ENCODE measurements around the gene F2RL3. TPM values are rescaled to one million over a fixed set of nuclear protein-coding genes. Genes with fewer than 3 reads are reported as not detected.

The F2RL3 gene
- total and polyA plus RNA-seq, 9 of the 15 experiments (the other 6 are each of a cell fraction or from before 2014, with no cell fraction given), result 1.4 to 27.6 (median 11.9) TPM

DNA sequence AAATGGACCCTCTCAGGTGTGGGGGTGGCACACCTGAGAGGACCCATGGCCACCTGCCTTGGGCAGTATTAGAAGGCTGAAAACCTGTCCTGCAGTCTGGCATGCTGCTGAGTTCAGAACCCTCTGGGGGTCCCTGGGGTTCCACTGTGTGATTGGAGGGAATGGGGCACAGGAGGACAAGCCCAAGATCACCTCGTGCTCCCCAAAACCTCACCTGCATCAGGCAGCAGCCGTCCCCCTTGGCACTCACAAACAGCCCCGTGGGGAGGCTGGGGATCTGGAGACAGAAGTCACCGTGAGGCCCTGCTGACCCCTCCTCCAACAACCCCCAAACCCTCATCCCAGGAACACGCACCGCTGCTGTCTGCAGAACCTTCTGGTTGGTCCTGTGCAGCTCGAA is 14.5 kb downstream of the F2RL3 start:
- H3K4me1 ChIP-seq (replicated peaks in 1 of 2; ENCODE audit: control insufficient read depth in 2 of 2, insufficient read depth in 2 of 2, low read length in 2 of 2), result peaks cover 0 to 17% of the 10 kb centered on the region in 2 experiments; a peak in 3 of 5 replicates
- WGBS (ENCODE audit: insufficient coverage, low coverage, missing lambda C conversion rate), result 11% methylated on average over 7 of the region's 7 CpGs
- BruUV-seq (replicated peaks), result no TSS peak
- no peaks in the 10 kb centered on the region for H4K20me1 ChIP-seq (replicated peaks; ENCODE audit: control insufficient read depth, insufficient read depth, low read length)
- no peaks in the 10 kb centered on the region for H3K9me3 ChIP-seq (replicated peaks; ENCODE audit: control insufficient read depth, insufficient read depth, low read depth, low read length)
- H3K9me1 ChIP-seq (ENCODE audit: control insufficient read depth, insufficient read depth, low read length), result no peaks in the 10 kb centered on the region
- DNase-seq (ENCODE audit: extremely low read depth in 1 of 4, low spot score in 3 of 4) (no peak), ATAC-seq (no peak), FAIRE-seq (no peak)
- intact Hi-C loops (cut with micrococcal nuclease) (no loop called here), in situ Hi-C loops (cut with MboI) (no loop called here)
- H3K9ac ChIP-seq (ENCODE audit: insufficient read depth in 1 of 2, low read depth in 2 of 2, low read length in 2 of 2), result no peak overlapping the region
- H3K36me3 ChIP-seq (ENCODE audit: control insufficient read depth, insufficient read depth, low read length), result no peaks in the 10 kb centered on the region
- CTCF ChIA-PET (ENCODE audit: low intra/inter-chr PET ratio), result no interaction called here
- H3K27ac ChIP-seq (ENCODE audit: extremely low read depth, low read depth, low read length), result no peak overlapping the region
- H3K27me3 ChIP-seq (ENCODE audit: control insufficient read depth in 2 of 2, insufficient read depth in 2 of 2, low read length in 2 of 2), result peaks cover 0 to 14% of the 10 kb centered on the region in 2 experiments; a peak in 2 of 5 replicates
- H3K4me3 ChIP-seq, result no peak overlapping the region
- TF ChIP-seq HLTF (IDR thresholded peaks at IDR 0.05) (no peak), NFYB (IDR thresholded peaks at IDR 0.05; ENCODE audit: extremely low read depth, insufficient read length) (no peak), RFX1 (IDR thresholded peaks at IDR 0.05) (no peak), RBM39 (optimal IDR thresholded peaks at IDR 0.05; ENCODE audit: low read depth, low read length) (no peak), ZFP30 (CRISPR knock-in tag; IDR thresholded peaks at IDR 0.05; ENCODE audit: borderline replicate concordance) (no peak), TRIM24 (IDR thresholded peaks at IDR 0.05) (no peak), GTF2E2 (tag; IDR thresholded peaks at IDR 0.05) (no peak), MIER1 (IDR thresholded peaks at IDR 0.05; ENCODE audit: low read depth) (no peak)
- TF ChIP-seq, protein P1, sequence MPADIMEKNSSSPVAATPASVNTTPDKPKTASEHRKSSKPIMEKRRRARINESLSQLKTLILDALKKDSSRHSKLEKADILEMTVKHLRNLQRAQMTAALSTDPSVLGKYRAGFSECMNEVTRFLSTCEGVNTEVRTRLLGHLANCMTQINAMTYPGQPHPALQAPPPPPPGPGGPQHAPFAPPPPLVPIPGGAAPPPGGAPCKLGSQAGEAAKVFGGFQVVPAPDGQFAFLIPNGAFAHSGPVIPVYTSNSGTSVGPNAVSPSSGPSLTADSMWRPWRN (IDR thresholded peaks at IDR 0.05; ENCODE audit: low read depth), result no peak
- TF ChIP-seq, protein P2, sequence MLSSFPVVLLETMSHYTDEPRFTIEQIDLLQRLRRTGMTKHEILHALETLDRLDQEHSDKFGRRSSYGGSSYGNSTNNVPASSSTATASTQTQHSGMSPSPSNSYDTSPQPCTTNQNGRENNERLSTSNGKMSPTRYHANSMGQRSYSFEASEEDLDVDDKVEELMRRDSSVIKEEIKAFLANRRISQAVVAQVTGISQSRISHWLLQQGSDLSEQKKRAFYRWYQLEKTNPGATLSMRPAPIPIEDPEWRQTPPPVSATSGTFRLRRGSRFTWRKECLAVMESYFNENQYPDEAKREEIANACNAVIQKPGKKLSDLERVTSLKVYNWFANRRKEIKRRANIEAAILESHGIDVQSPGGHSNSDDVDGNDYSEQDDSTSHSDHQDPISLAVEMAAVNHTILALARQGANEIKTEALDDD (IDR thresholded peaks at IDR 0.05), result no peak
- POLR2A ChIA-PET, result no interaction called here
- no peak overlapping the region for H2AFZ ChIP-seq (ENCODE audit: low read depth, low read length)
- H3K4me2 ChIP-seq (ENCODE audit: insufficient read depth, low read length), result no peak overlapping the region
- H3K79me2 ChIP-seq (ENCODE audit: control insufficient read depth, insufficient read depth, low read length), result no peaks in the 10 kb centered on the region
